Measurements from ENCODE around the gene BEND6. TPM values are rescaled to one million over a fixed set of nuclear protein-coding genes. Genes with fewer than 3 reads are reported as not detected.

The BEND6 gene
- total RNA-seq, 1 experiment from 2014 or later, result 1.4 TPM

- Histone ChIP-seq H4K8ac (replicated peaks; ENCODE audit: insufficient read length, low read depth, low read length) (no peak overlapping the region), H2BK12ac (ENCODE audit: insufficient read length, low read depth, low read length) (no peak overlapping the region), H3K9ac (ENCODE audit: extremely low read depth, insufficient read length, low read length) (no peak overlapping the region), H2AFZ (ENCODE audit: low read length) (no peak overlapping the region), H2BK120ac (ENCODE audit: low read depth, low read length, poor library complexity, severe bottlenecking) (no peak overlapping the region), H2BK15ac (ENCODE audit: low read depth, low read length) (no peak overlapping the region), H3K79me1 (ENCODE audit: insufficient read depth, low read depth, low read length, poor library complexity, severe bottlenecking) (no peaks in the 10 kb centered on the region), H3K27me3 (ENCODE audit: insufficient read depth, low read length) (no peaks in the 10 kb centered on the region), H3K4ac (ENCODE audit: low read depth, low read length) (no peak overlapping the region), H3K4me1 (ENCODE audit: insufficient read depth, low read length) (peaks cover 2% of the 10 kb centered on the region; the same call in 1 of the 2 replicates), H4K5ac (ENCODE audit: insufficient read length, low read depth, low read length) (no peak overlapping the region), H3K18ac (ENCODE audit: insufficient read length, low read depth, low read length) (no peak overlapping the region), H3K9me3 (ENCODE audit: control insufficient read depth, low read depth, low read length) (no peaks in the 10 kb centered on the region), H3T11ph (ENCODE audit: low read length) (no peak overlapping the region), H3K23me2 (ENCODE audit: insufficient read length, low read depth, low read length, poor library complexity, severe bottlenecking) (no peaks in the 10 kb centered on the region), H4K20me1 (ENCODE audit: control insufficient read depth, insufficient read depth, insufficient read length) (no peaks in the 10 kb centered on the region), H3K4me2 (ENCODE audit: insufficient read depth, insufficient read length, low read length) (no peak overlapping the region), H3K27ac (ENCODE audit: insufficient read length, low read depth, low read length) (no peak overlapping the region), H4K91ac (ENCODE audit: insufficient read length, low read depth, low read length) (no peak overlapping the region), H3K23ac (ENCODE audit: insufficient read length, low read depth, low read length) (no peak overlapping the region), H3K14ac (ENCODE audit: insufficient read depth, low read length) (no peak overlapping the region), H2AK5ac (ENCODE audit: insufficient read length, low read length) (no peak overlapping the region), H2BK20ac (ENCODE audit: low read depth, low read length, poor library complexity, severe bottlenecking) (no peak overlapping the region), H2BK5ac (ENCODE audit: insufficient read length, low read length) (no peak overlapping the region), H3K79me2 (ENCODE audit: insufficient read depth, low read length) (no peaks in the 10 kb centered on the region), H3K56ac (ENCODE audit: insufficient read length, low read depth, low read length) (no peak overlapping the region)
- Mint-ChIP-seq H3K27ac (no peak overlapping the region), H3K36me3 (ENCODE audit: insufficient read depth in 1 of 3, low read depth in 3 of 3) (no peaks in the 10 kb centered on the region), H3K4me3 (no peak overlapping the region), H3K9me3 (no peaks in the 10 kb centered on the region), H3K27me3 (ENCODE audit: low read depth) (peaks cover 6% of the 10 kb centered on the region), H3K4me1 (peaks cover 12 to 13% of the 10 kb centered on the region in 2 experiments)
- TF ChIP-seq CTCF (conservative IDR thresholded peaks at IDR 0.05), result no peak
- no peak for DNase-seq
- WGBS (ENCODE audit: extremely low coverage, insufficient read length, low lambda C conversion rate), result no CpG with 5 or more reads among the region's 2 CpGs
These were observed 6.2 kb downstream of the BEND6 start for GRCh38 chr6:56961151-56961550.
